Measurements from ENCODE around the gene SERPIND1.

SERPIND1 gene

DNA sequence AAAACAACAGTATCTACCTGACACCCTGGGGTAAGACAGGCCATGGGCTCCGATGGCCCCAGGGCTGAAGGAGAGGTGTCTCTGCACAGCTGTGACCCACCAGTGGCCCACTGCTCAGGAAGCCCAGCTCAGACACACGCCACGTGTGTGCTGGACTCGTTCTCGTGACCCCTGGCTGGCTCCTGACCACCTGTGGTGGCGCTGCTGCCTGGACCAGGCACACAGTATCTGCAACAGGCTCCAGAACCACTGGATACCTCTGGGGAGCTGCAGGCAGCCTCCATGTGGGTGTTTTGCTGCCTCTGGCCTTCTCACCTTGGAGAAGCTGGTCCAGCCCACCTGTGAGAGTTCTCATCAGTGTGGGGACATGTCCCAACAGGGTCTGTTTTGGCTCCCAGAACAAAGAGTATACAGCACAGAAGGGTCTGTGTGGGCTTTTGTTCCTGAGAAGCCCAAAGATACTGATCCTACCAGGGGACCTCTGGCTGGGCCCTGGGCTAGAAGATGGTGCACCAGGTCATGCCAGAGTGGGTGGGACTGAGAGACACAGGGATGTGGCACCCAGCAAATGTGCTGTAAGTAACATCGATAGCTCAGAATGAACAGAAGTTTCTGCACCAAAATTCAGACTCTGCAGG lies 21.7 kb upstream of the SERPIND1 start:
- TF ChIP-seq, protein P1, sequence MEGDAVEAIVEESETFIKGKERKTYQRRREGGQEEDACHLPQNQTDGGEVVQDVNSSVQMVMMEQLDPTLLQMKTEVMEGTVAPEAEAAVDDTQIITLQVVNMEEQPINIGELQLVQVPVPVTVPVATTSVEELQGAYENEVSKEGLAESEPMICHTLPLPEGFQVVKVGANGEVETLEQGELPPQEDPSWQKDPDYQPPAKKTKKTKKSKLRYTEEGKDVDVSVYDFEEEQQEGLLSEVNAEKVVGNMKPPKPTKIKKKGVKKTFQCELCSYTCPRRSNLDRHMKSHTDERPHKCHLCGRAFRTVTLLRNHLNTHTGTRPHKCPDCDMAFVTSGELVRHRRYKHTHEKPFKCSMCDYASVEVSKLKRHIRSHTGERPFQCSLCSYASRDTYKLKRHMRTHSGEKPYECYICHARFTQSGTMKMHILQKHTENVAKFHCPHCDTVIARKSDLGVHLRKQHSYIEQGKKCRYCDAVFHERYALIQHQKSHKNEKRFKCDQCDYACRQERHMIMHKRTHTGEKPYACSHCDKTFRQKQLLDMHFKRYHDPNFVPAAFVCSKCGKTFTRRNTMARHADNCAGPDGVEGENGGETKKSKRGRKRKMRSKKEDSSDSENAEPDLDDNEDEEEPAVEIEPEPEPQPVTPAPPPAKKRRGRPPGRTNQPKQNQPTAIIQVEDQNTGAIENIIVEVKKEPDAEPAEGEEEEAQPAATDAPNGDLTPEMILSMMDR (IDR thresholded peaks at IDR 0.05): no peak

DNA sequence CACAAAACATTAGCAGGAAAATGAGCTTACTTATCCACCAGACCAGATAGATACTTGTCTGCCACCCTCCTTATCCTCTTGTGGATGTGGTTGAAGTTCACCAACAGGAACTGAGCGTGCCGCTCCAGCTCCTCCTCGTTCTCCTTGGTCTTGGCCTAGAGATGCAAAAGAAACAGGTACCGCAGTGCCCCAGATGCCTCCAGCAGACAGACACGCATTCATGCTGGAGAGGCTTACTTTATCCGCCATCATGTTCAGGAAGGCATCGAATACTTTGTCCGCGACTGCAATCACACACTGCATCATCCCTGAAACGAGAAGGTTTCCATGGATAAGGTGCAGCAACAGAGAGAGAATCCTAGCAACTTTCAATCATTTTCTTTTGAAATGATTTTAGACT lies 21.0 kb upstream of the SERPIND1 start:
- TF ChIP-seq, protein P1 (IDR thresholded peaks at IDR 0.05): no peak

DNA sequence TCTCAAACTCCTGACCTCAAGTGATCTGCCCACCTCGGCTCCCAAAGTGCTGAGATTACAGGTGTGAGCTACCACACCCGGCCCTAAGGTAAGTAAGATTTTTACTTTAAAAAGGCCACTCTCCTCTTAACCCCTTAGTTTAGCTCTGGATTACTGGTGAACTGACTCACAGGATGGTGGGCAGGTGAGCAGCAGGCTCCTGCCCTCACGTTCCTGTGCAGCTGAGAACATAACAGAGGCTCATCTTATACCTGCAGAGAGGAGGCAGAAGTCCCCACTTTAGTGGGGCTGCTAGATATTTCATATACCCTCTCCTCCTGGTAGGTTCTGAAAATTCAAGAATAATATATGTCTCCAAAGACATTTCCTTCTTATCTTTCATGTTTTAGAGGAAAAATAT lies 17.1 kb upstream of the SERPIND1 start:
- TF ChIP-seq, protein P1 (IDR thresholded peaks at IDR 0.05): no peak

- TF ChIP-seq, protein P1 (IDR thresholded peaks at IDR 0.05): no peak
These were observed 15.2 kb upstream of the SERPIND1 start for GRCh38 chr22:20758688-20759087.

DNA sequence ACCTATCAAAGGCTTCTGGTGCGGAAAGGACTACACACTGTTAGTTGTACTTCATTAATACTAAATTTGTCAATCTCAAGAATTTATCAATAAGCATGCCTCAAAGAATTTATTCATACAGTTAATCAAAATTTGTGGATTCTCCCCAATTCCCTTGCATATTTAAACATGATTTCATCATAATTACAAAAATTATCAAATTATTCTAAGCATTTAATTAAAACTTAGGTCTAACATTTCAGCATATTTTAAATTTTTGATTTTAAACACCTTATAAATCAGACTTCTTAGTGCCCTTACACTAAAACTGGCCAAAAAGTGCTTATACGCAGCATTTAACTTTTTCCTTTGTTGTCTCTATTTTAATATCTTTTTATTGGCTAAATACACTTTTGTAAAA lies 13.8 kb upstream of the SERPIND1 start:
- TF ChIP-seq, protein P1 (IDR thresholded peaks at IDR 0.05): no peak

GRCh38 chr22:20761536-20761935 lies 12.4 kb upstream of the SERPIND1 start:
- TF ChIP-seq, protein P1 (IDR thresholded peaks at IDR 0.05): no peak

DNA sequence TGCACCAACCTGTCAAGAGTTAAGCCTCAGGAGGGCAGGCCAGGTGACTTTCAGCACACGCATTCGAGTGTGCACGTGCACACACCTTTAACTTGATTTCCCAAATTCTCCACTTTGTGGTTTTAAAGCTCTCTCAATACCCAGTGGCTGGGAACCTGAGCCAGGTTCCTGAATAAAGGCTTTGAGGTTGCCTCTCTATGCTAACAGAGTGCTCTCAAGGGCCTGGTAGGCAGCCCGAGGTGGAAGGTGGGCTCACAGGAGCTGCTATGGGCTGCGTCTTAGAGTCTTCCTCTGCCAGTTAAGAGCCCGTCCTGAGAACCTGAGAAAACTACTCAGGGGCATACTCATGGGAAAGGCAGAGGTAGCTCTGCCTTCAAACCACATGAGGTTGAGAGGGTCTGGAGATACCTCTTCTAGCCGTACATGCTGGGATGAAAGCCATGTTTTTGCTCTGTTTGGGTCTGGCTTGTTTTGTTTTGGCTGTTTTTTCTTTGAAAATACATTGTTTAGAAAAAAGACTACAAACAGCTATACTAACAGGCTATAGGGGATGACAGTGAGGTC lies 11.6 kb upstream of the SERPIND1 start:
- TF ChIP-seq, protein P1 (IDR thresholded peaks at IDR 0.05): no peak
